ENCODE measurements around the gene CRY2.

- TF ChIP-seq CTCF (IDR thresholded peaks at IDR 0.05 in 4 of 5, conservative IDR thresholded peaks at IDR 0.05 in 1 of 5) (no peak), POLR2A (IDR thresholded peaks at IDR 0.05) (no peak)
These were observed 1.4 kb downstream of the CRY2 start for GRCh38 chr11:45848654-45849081.

Data from gastrocnemius medialis (tissue), 4 donors.